Fibroblast of the aortic adventitia (primary cell): ENCODE data around the gene ZFP2. TPM values are rescaled to one million over a fixed set of nuclear protein-coding genes. Genes with fewer than 3 reads are reported as not detected.
"Not testable (repeated sequence)": the region's sequence is repeated elsewhere in the genome, so short reads cannot be mapped to it uniquely, and the experiment has no call there.

ENCODE experiments used
- DNase-seq: peaks from one replicate; pipeline ENCODE4 v3.0.0-alpha.2; 2010; ENCODE audit warnings: low read depth
- H3K4me3 ChIP-seq: 2 replicates; pipeline ENCODE4 v1.5.1; 2011; ENCODE audit warnings: low read depth, mild to moderate bottlenecking, control low read depth, low read length, moderate library complexity
- total RNA-seq: library from RNA; depleted of rRNA; stranded (reverse); fragments of >200 nt; gene quantifications from 2 replicates; pipeline ENCODE4 v1.2.3, GENCODE V29; 2012; ENCODE audit warnings: low replicate concordance
- TF ChIP-seq, protein P1 (sequence below): IDR thresholded peaks from 2 replicates; pipeline ENCODE4 v1.5.1; 2011; ENCODE audit warnings: mild to moderate bottlenecking, low read length, control low read depth, inconsistent platforms; ENCODE audit not compliant: insufficient read depth

ZFP2 gene
- total RNA-seq, 1 donor = 0.36 TPM

DNA sequence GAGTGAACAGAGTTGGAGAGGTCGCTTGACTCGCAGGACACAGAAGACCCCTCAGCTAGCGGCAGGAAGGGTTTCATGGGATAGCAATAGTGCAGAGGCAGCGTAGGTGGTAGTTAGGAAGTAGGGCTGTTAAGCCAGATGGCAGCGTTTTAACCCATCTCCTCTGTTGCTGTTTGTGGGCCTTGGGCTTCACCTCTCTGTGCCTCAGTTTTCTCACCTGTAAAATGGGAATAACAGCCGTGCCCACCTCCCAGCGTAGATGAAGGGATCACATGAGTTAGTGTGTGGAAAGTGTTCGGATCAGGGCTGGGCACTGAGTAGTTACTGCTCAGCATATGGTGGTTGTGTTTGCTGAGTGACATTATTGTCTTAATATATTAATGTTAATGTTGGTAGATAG lies 34.1 kb upstream of the ZFP2 start:
- TF ChIP-seq, protein P1, sequence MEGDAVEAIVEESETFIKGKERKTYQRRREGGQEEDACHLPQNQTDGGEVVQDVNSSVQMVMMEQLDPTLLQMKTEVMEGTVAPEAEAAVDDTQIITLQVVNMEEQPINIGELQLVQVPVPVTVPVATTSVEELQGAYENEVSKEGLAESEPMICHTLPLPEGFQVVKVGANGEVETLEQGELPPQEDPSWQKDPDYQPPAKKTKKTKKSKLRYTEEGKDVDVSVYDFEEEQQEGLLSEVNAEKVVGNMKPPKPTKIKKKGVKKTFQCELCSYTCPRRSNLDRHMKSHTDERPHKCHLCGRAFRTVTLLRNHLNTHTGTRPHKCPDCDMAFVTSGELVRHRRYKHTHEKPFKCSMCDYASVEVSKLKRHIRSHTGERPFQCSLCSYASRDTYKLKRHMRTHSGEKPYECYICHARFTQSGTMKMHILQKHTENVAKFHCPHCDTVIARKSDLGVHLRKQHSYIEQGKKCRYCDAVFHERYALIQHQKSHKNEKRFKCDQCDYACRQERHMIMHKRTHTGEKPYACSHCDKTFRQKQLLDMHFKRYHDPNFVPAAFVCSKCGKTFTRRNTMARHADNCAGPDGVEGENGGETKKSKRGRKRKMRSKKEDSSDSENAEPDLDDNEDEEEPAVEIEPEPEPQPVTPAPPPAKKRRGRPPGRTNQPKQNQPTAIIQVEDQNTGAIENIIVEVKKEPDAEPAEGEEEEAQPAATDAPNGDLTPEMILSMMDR = no peak
- peak overlapping the region; percentile 28 for H3K4me3 ChIP-seq
- no peak for DNase-seq

DNA sequence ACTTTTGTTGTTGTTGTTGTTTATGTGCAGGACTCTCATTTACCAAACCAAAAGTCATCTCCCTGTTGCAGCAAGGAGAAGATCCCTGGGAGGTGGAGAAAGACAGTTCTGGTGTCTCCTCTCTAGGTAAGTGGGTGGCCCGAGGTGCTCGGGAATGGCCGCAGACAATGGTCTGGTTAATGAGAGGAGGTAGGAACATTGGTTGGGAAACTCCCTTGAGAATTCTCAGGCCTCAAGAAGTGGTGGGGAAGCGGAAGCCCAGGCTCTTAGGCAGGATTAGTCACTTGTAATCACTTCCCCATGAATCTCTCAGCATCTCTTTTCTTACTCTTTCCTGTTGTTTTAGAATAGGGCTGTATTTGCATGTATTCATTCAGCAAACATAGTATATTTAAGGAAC lies 28.8 kb upstream of the ZFP2 start:
- H3K4me3 ChIP-seq = no peak overlapping the region
- DNase-seq = no peak
- TF ChIP-seq, protein P1 = no peak

- no peak for DNase-seq
- H3K4me3 ChIP-seq = no peak overlapping the region
- TF ChIP-seq, protein P1 = no peak
Observed at GRCh38 chr5:178869577-178869976, 26.1 kb upstream of the ZFP2 start.

- TF ChIP-seq, protein P1 = no peak
- H3K4me3 ChIP-seq = no peak overlapping the region
- DNase-seq = no peak
Observed at GRCh38 chr5:178870411-178870810, 25.3 kb upstream of the ZFP2 start.

- TF ChIP-seq, protein P1 = no peak
- no peak overlapping the region for H3K4me3 ChIP-seq
- no peak for DNase-seq
Observed at GRCh38 chr5:178872302-178872701, 23.4 kb upstream of the ZFP2 start.

GRCh38 chr5:178883115-178883694 lies 12.5 kb upstream of the ZFP2 start:
- not testable (repeated sequence) for DNase-seq

DNA sequence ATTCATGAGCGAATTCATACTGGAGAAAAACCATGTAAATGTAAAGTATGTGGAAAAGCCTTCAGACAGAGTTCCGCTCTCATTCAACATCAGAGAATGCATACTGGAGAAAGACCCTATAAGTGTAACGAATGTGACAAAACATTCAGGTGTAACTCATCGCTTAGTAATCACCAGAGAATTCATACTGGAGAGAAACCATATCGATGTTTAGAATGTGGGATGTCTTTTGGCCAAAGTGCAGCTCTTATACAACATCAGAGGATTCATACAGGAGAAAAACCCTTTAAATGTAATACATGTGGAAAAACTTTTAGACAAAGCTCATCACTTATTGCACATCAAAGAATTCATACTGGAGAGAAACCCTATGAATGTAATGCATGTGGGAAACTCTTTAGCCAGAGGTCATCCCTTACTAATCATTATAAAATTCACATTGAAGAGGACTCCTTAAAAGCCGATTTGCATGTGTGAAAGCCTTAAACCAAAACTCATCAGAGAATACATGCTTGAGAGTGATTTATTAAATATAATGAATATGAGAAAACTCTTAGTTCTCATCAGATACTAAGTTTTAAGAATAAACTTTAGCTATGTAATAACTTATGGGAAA lies 11.8 kb upstream of the ZFP2 start:
- TF ChIP-seq, protein P1 = no peak
- no peak overlapping the region for H3K4me3 ChIP-seq
- no peak for DNase-seq

More at GRCh38 chr5:178883115-178883694, 12.5 kb upstream of the ZFP2 start:
- H3K4me3 ChIP-seq = not testable (repeated sequence)
